Brain pericyte (primary cell): Measurements from ENCODE around the gene CHRM2.

ENCODE experiments used
- DNase-seq: peaks from one replicate; pipeline ENCODE4 v3.0.0-alpha.2; 2012; ENCODE audit warnings: low read depth, low spot score

Gene CHRM2

GRCh38 chr7:136957391-136957790, 88.9 kb downstream of the CHRM2 start:
- no peak for DNase-seq

GRCh38 chr7:136958016-136958415, 89.6 kb downstream of the CHRM2 start:
- no peak for DNase-seq

GRCh38 chr7:136964347-136964746, 95.9 kb downstream of the CHRM2 start:
- DNase-seq = no peak

- no peak for DNase-seq
These were observed 98.4 kb downstream of the CHRM2 start for GRCh38 chr7:136966825-136967224.

- DNase-seq = no peak
These were observed 101.3 kb downstream of the CHRM2 start for GRCh38 chr7:136969761-136970160.

- DNase-seq = no peak
These were observed 103.3 kb downstream of the CHRM2 start for GRCh38 chr7:136971776-136972175.

- peak; percentile 46 for DNase-seq
These were observed 108.2 kb downstream of the CHRM2 start for GRCh38 chr7:136976504-136977251.

GRCh38 chr7:136993377-136993776, 124.9 kb downstream of the CHRM2 start:
- DNase-seq = no peak

GRCh38 chr7:136997735-136998134, 129.3 kb downstream of the CHRM2 start:
- DNase-seq = no peak

GRCh38 chr7:136998495-136998894, 130.0 kb downstream of the CHRM2 start:
- DNase-seq = no peak

- no peak for DNase-seq
These were observed 132.2 kb downstream of the CHRM2 start for GRCh38 chr7:137000621-137001020.

- DNase-seq = peak; percentile 82
These were observed 132.6 kb downstream of the CHRM2 start for GRCh38 chr7:137001041-137001440.

- no peak for DNase-seq
These were observed 133.0 kb downstream of the CHRM2 start for GRCh38 chr7:137001478-137001877.

- no peak for DNase-seq
These were observed 134.6 kb downstream of the CHRM2 start for GRCh38 chr7:137003086-137003485.

GRCh38 chr7:137003566-137003965, 135.1 kb downstream of the CHRM2 start:
- no peak for DNase-seq

- no peak for DNase-seq
These were observed 137.4 kb downstream of the CHRM2 start for GRCh38 chr7:137005873-137006272.

GRCh38 chr7:137006293-137006692, 137.8 kb downstream of the CHRM2 start:
- DNase-seq = no peak

- no peak for DNase-seq
These were observed 138.7 kb downstream of the CHRM2 start for GRCh38 chr7:137007001-137007694.

GRCh38 chr7:137009404-137009803, 141.0 kb downstream of the CHRM2 start:
- DNase-seq = no peak

GRCh38 chr7:137015015-137015414, 146.6 kb downstream of the CHRM2 start:
- DNase-seq = no peak

- no peak for DNase-seq
These were observed 148.8 kb downstream of the CHRM2 start for GRCh38 chr7:137017221-137017620.

GRCh38 chr7:137018468-137018867, 150.0 kb downstream of the CHRM2 start:
- no peak for DNase-seq

- peak; percentile 53 for DNase-seq
These were observed 151.9 kb downstream of the CHRM2 start for GRCh38 chr7:137020351-137020750.
